Neural progenitor cell (in vitro differentiated cells): ENCODE data around the gene TPBGL.

Experiments used
- CTCF ChIP-seq: fragments of 200-600 bp; sonication (generic); IDR thresholded peaks from 2 replicates; pipeline ENCODE4 v1.5.1; 2017; ENCODE audit warnings: antibody characterized with exemption, mild to moderate bottlenecking
- EZH2 ChIP-seq: fragments of 200-600 bp; sonication (generic); IDR thresholded peaks from 2 replicates; pipeline ENCODE4 v1.6.1; 2017; ENCODE audit warnings: antibody characterized with exemption, mild to moderate bottlenecking, moderate library complexity

DNA sequence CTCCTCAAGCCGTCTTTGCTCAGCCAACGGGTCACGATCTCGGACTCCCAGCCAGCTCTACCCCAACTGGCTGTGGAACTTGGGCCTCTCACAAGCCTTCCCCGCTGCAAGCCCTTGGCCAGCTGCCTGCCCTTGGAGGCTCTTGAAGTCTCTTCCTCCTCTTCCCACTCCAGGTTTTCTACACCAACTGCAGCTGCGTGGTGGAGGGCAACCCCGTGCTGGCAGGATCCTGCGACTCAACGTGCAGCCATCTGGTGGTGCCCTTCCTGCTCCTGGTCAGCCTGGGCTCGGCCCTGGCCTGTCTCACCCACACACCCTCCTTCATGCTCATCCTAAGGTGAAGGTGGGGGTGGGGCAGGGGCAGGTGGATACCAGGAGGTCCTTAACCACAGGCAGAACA lies 40.5 kb upstream of the TPBGL start:
- TF ChIP-seq CTCF, result no peak
- no peak for TF ChIP-seq EZH2
